Activated CD4-positive, alpha-beta T cell treated with anti-CD3 and anti-CD28 coated beads for 24 hours (primary cell): ENCODE measurements around the gene CACNA1A.
"Not testable (repeated sequence)": the region's sequence is repeated elsewhere in the genome, so short reads cannot be mapped to it uniquely, and the experiment has no call there.

ENCODE experiments used
- DNase-seq, 2 donors: peaks; one replicate each; pipeline ENCODE4 v3.0.0-alpha.2; 2020; ENCODE audit warnings: low read depth in 2 of 2

Gene CACNA1A

DNA sequence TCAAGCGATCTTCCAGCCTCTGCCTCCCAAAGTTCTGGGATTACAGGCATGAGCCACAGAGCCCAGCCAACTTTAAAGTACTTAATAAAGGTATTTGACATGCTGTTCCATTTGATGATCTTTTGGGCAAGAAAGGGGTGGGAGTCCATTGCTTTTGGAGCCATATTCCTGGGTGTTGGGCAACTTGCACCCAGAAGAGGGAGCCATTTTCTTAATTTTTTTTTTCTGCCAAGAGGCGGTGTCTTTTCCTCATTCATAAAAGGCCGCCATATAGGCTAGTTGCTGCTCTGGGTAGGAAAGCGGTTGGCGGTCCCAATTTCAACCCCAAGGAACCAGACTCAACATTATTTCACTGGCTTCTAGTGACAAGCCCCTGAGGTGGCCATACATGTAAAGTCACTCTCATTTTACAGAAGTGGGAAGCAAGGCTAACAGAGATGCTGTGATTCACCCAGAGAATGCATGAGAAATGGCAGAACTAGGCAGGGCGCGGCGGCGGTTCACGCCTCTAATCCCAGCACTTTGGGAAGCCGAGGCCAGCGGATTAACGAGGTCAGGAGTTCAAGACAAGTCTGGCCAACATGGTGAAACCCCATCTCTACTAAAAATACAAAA is 139.6 kb downstream of the CACNA1A start:
- no peak for DNase-seq

DNA sequence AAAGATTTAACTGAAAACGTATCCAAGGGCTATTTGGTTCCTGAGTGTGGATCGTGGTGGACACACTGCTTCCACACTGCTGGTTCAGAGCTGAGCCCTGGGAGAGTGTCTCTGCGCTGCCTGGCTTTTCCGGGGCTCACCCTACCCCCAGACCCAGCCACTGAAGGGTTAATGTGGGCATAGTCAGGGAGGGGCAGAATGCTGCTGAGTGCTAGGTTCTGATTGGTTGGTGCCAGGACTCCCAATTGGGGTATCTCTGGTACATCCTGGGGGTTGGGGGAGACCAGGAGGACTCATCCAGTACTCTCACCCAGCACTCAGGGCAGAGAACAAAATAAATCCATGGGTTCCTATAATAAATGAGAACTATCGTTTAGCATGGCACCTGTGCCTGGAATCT is 142.3 kb downstream of the CACNA1A start:
- no peak for DNase-seq

DNA sequence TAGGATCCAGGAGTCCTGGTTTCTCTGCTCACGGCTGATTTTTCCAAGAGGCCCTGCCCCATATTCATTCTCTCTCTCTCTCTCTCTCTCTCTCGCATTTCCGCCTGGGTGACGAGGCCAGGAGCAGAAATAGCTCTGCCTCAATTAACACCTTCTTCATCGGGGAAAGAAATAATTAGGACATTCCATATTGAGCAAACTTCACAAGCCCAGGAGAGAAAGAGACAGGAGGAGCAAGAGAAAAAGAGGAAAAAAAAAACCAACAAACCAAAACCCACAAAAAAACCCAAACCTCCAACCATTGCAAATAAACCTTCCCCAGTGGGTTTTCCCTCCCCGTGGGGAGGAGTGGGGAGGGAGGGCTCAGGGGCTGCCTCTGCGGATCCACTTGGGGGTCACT is 143.0 kb downstream of the CACNA1A start:
- no peak for DNase-seq

DNA sequence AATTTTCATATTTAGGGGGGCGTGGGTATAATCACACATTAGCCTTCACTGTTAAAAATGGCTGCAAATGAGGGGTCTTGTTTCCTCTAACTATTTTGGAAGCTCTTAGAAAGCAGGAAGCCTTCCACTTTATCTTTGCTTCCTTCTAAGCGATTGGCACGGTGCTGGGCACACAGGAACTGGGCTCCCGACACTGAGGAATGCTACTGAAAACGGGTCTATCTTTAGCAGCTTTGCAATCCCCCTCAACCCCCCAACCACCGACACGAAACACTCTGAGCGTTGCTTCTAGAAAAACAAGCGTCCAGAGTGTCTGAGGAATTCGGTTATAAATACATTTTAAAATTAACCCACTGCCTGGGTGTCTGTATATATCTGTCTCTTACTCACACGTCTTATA is 143.6 kb downstream of the CACNA1A start:
- DNase-seq: no peak

DNA sequence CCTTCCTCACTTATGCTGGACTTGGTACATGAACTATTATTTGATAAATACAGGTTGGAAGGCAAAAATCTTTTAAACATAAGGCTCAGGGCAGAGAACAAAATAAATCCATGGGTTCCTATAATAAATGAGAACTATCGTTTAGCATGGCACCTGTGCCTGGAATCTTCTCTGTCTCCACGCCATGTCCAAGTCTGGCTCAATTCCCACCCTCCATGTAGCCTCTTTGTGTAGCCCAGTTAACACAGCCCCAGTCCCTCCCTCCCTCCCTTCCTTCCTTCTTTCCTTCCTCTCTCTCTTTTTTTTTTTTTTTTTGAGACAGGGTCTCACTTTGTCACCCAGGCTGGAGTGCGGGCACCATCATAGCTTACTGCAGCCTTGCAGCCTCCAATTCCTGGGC is 144.6 kb downstream of the CACNA1A start:
- not testable (repeated sequence) for DNase-seq

DNA sequence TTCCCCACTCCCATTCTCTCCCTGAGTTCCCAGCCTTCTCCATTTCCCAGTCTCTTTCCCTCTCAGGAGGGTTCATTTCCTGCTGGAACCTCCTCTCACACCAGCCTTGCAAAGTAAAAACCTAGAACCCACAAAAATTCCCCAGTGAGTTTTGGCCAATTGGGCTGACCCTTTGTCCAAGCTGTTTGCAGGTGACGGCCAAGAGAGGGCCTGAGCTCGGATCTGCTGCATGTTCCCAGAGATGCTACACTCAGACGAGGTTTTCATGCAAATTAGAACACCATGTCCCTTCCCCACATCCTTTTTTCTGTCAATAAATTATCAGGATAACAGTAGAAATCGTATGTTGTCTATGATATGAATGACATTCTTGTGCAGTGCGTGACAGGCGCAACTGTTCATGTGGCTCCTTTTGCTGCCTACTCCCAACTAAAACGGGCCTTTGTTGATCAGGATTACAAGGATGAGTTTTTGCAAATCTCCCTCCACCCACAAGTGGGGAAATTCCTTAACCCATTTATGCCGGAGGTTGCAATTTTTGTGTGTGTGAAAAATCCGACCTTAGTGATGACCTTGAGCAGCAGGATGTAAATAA is 149.5 kb downstream of the CACNA1A start:
- no peak for DNase-seq

DNA sequence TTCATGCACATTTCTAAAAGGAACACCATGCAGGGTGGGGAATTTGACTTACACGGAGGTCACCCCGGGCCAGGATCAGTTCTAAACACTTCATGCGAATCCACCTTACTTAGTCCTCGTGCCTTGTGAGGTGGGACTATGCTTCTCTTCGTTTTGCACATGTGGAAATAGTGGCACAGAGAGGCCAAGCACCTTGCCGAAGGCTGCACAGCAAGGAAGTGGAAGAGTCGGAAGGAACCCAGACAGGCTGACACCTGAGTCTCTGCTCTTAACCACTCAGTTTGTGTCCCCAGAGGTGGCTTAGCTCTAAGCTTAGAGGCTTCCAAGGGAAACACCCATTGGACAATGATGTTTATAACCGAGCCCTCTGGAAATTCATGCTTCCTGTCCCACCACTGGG is 150.1 kb downstream of the CACNA1A start:
- DNase-seq: no peak

DNA sequence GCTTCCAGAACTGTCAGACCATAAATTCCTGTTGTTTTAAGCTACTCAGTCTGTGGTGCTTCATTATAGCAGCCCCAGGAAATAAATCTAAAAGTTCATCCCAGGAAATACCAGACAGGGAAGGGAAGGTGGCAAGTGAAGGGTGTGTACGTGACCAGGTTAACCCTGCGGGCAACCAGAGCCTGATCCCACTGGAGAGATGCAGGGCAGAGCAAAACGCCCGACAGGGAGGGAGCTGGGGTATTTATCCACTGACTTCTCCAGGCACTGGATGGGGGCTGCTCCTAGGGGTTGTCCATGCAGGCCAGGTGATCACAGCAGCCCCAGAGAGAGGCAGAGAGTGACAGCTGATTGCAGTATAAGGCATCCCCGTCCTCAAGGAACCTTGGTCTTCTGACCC is 150.9 kb downstream of the CACNA1A start:
- no peak for DNase-seq

DNA sequence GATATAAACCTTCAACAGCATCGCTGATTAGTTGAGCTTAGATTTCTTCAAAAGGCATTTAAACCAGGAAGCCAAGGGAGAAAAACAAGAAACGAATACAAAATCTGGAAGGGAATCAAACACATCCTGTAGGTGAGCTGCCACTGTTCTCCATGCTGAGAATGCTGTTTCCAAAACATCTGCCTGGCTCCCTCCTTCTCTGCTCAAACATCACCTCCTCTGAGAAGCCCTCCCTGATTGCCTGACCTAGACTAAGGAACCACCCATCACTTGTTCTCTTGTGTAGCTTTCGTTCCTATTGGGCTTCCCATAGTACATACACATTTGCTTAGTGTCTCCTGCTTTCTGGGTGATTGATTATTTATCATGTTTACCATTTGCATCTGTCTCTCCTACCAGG is 152.7 kb downstream of the CACNA1A start:
- DNase-seq: no peak

DNA sequence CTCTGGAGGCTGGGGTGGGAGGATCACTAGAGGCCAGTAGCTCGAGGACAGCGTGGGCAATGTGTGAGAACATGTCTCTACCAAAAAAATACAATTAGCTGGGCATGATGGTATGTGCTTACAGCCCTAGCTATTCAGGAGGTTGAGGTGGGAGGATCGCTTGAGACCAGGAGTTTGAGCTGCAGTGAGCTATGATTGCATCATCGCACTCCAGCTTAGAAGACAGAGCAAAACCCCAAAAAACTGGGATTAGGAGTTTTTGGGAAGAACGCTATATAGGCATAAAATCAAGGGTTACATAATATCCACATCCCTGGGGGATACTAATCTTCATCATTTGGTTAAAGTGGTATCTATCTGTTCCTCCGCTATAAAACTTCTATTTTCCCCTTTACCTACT is 155.5 kb downstream of the CACNA1A start:
- no peak for DNase-seq

DNA sequence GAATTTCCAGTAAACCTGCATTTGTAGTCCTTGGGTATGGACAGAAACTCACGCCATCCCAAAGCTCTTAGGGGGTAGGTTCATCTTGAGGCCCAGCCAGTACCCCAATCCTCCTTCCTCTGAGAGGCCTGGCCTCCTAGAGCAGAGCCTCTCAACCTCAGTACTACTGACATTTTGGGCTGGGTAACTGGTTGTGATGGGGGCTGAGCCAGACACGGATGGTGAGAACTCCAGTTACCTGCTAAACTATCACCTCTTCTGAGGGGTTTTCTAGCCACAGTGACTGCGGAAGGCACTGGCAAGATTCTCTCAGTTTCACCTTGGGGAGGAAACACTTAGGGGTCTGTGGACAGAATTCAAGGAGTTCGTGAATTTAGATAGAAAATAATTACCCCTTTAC is 156.2 kb downstream of the CACNA1A start:
- no peak for DNase-seq

DNA sequence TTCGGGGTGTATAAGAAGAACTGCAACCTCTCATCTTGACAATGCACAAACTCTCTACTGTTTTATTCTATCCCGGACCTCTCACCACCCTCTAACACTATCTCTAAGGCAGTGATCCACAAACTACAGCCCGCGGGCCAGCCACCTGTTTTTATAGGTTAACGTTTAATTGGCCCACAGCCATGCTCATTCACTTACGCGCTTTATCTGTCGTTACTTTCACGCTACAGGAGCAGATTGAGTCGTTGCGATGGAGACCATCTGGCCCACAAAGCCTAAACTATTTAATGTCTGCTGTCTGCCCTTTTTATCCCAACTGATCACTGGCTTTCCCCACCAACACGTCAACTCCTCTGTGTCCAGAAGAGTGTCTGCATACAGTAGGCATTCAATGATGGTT is 158.9 kb downstream of the CACNA1A start:
- DNase-seq: no peak

DNA sequence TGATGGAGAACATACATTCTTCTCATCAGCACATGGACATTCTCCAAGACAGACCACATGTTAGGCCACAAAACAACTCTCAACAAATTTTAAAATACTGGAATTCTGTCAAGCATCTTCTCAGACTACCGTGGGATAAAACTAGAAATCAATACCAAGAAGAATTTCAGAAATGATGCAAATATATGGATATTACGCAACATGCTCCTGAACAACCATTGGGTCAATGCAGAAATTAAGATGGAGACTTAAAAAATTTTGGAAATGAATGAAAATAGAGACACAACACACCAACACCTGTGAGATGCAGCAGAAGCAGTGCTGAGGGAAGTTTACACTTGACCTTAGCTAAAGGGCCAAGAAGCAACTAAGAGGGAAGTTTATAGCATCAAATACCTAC is 162.8 kb downstream of the CACNA1A start:
- DNase-seq: no peak

DNA sequence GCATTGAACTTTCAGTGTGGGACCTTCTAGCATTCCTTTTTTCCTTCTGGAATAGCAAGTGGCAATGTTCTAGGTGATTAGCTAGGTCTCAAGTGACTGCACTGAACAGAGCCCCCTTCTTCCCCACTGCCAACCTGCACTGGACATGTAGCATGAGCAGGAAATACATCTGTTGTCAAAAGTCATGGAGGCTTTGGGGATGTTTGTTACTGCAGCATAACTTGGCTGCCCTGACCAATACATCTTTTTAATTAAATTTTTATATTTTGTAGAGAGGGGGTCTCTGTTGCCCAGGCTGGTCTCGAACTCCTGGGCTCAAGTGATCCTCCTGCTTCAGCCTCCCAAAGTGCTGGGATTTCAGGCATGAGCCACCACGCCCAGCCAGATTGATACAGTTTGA is 163.6 kb downstream of the CACNA1A start:
- DNase-seq: no peak

DNA sequence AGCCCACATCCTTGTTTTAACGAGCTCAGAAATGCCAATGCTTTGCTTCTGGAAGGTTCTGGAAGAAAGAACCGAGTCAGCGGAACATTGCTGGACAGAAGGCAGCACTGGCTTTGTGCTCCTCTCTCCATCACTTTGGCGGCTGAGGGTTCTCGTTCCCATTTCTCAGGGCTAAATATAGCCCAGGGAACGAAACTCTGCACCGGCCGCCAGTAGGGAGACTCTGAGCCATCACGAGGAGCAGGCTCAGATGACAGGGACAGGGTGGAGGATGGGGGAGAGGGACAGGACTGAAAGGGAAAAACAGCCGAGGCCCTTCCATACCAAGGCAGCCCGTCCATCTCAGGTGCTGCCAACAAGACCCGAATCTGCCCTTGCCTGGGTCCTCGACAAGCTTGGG is 166.4 kb downstream of the CACNA1A start:
- DNase-seq: no peak

DNA sequence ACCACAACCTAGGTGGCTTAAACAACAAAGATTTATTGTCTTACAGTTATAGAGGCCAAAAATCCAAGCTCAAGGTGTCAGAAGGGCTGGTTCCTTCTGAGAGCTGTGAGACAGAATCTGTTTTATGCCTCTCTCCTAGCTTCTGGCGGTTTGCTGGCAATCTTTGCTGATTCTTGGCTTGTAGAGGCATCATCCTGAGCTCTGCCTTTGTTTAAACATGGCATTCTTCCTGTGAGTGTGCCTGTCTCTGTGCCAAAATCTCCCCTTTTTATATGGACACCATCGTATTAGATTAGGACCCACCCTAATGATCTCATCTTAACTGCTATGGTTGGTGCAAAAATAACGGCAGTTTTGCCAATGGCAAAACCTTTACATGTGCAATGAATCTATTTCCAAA is 169.1 kb downstream of the CACNA1A start:
- no peak for DNase-seq

DNA sequence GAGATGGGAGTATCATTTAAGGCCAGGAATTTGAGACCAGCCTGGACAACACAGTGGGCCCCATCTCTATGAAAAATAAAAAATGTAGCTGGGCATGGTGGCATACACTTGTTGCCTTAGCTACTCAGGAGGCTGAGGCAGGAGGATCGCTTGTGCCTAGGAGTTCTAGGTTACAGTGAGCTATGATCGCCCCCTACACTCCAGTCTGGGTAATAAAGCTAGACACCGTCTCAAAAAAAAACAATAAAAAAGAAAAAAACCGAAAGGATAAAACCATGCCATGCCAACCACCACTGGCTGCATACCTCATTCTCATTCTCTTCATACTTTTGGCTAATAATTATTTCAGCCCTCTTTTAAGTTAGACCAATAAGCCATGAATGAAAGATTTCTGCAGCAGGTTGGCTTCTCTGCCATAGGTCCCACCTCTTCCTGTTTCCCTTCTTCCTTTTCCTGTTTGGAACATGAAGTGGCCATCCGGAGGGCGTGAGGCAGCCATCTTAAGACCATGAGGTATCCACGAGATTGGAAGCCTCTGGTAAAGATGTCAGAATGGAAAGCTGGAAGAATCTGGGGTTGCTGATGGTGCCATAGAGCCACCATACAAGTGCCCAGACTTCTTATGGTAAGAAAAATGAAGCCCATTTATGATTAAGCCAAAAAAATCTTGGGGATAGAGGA is 171.3 kb downstream of the CACNA1A start:
- DNase-seq: no peak

DNA sequence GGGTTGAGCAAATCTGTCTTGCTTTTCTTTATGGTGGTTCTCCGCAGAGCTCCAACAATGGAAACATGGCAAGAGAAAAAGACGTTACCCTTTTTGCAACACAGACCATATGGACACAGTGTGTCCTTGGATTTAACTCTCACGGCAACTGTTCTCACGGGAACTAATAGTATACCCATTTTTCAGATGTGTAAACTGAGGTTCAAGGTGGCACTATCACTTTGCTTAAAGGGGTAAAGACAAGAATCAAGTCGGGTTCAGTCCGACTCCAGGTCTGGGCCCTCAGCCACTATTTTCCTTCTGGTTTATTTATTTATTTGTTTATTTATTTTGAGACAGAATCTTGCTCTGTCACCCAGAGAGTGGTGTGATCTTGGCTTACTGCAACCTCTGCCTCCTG is 176.0 kb downstream of the CACNA1A start:
- DNase-seq: no peak

DNA sequence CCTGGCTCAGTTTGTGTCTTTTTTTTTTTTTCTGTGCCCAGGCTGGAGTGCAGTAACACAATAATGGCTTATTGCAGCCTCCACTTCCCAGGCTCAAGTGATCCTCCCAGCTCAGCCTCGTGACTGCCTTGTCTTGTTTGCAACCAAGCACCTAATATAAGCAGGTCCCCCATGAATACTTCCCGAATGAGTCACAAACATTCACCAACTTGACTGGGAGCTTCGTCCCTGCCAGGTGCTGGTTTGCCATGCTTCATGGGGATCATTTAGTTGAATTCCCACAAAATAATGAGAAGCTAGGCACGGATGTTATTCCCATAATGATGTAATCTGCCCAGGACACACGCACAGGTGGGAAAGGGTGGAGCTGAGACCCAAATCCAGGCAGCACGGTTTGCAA is 176.5 kb downstream of the CACNA1A start:
- no peak for DNase-seq

DNA sequence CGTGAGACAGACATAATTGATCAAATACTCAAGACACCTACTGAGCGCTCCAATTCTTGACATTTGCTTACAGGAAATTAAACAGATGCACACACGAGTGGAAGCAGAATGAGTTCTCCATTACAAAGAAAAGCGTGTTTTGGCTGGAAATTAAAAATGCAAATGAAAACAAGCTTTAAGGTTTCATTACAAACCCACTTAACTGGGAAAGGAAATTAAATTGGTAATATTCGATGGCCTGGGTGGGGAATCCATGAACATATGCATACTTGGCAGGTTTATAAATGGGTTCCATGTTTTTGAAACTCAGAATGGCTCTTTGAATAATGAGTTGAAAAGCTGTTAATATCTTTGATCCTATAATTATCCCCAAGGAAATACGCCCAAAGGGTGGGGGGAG is 178.0 kb downstream of the CACNA1A start:
- no peak for DNase-seq

DNA sequence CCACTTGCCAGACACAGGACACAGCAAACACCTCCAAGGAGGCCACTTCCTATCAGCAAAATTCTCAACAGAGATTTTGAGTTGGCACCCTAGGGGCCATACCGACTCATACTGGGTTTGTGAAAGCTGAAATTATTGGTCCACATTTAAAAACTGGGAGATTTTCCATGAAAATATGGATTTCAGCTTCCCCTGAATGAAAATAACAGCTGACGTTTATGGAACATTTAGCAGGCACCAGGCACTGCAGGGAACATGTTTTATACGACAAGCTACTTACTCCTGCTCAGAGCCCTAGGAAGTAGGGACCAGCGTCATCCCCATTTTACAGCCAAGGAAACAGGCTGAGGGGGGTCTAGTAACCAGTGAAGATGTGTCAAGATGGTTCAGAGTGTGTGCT is 186.8 kb downstream of the CACNA1A start:
- DNase-seq: no peak

DNA sequence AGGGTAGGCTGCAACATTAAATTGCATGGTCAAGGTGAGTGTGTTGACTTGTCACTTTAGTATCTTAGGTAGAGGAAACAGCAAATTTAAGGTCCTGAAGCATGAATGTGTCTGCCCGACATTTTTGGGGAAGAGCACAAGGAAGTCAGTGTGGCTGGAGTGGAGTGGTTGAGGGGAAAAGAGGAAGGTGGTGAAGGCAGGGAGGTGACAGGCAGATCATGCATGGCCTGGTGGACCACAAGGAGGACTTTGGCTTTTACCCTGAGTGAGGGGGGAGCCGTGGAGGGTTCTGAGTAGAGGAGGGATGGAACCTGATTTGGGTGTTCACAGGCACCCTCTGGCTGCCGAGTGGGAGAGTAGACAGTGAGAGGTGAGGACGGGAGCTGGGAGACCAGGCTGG is 188.1 kb downstream of the CACNA1A start:
- DNase-seq: no peak

DNA sequence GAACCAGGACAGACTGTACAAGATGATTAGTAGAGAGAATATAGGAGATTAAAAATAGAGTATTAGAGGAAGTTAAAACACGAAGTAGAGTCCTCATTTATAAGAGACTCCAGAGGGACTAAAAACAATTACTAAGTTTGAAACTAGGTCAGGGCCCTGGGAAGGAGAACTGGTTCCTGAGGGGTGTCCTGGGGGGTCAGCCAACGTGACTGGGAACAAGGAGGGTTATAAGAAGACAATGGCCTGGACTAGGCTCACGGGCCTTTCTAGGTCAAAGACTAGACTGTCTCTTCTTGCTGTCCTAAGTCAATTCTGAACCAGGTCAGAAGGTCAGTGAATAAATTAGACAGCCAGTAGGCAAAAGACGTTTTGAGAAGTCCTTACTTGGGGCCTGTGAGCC is 190.8 kb downstream of the CACNA1A start:
- no peak for DNase-seq

DNA sequence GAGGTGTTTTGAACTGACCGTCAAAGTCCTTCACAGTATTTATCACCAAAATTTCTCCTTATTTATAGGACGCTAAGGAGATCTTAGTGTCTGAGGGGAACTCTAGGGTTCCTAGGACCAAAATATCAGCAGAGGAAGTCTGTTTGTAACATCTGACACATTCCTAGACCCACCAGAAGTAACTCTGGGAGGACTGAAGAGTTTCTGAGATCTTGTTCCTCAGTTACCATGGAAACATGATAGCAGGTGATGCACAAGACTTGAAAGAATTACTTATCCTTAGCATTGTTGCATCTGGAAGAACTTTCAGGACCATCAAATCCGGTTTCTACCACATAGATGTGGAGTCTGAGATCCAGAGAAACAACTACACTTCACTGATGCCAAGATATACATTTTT is 191.5 kb downstream of the CACNA1A start:
- no peak for DNase-seq
